GM19395 (cell line): ENCODE results near the gene RHOH.
"Not testable (repeated sequence)": the region's sequence is repeated elsewhere in the genome, so short reads cannot be mapped to it uniquely, and the experiment has no call there.

Source experiments
- ATAC-seq: cut with Tn5 transposase; IDR thresholded peaks from one replicate; pipeline ENCODE4 v1.9.1; 2021; ENCODE audit warnings: mild to moderate bottlenecking, moderate library complexity; ENCODE audit not compliant: unreplicated experiment

RHOH gene

GRCh38 chr4:40196724-40197281, at the start of gene RHOH:
Gene RHOH, plus strand, starts transcription at chr4:40197031. Its CDS starts 46,356 bp downstream, at chr4:40243387.
- ATAC-seq: no peak

GRCh38 chr4:40147490-40147889, 49.3 kb upstream of the RHOH start:
- ATAC-seq: not testable (repeated sequence)

DNA sequence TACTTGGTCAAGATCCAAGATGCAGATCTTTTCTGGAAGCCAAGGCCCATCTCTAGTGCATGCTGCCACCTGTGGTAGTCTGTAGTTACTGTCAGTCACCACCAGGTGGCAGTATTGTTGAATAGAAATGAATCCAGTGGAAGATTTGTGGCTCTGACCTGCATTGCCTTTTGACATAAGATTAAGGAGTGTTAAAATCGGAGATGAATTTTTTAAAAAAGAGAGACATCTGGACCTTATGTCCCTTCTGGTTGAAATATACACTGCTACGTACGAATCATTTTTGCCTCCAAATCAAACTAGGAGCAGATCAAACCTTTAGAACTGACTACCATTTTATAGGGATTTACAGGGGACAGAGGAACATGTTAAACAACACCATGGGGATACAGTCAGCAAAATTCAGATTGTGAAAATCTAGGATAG, 46.9 kb upstream of the RHOH start:
- peak; percentile 73 for ATAC-seq

GRCh38 chr4:40150932-40151331, 45.9 kb upstream of the RHOH start:
- no peak for ATAC-seq

- ATAC-seq: no peak
Measured at GRCh38 chr4:40152637-40153036, 44.2 kb upstream of the RHOH start.

DNA sequence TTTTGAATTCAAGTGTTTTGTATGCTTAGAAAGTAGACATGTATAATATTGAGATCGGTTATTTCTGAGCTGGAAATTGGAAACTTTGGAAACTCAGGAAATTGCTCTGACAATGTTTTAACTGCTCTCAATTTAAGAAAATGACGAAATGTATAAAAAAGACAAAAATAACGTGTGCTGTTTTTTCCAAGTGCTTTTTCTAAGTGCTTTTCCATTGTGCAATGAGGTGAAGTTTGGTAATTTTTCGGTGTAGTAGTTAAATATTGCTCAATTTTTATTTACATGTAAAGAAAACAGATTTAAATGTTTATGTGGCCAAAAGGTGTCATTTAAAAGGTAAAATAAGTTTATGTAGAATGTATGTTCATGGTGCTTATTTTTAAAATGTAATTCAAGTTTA, 39.4 kb upstream of the RHOH start:
- ATAC-seq: no peak

DNA sequence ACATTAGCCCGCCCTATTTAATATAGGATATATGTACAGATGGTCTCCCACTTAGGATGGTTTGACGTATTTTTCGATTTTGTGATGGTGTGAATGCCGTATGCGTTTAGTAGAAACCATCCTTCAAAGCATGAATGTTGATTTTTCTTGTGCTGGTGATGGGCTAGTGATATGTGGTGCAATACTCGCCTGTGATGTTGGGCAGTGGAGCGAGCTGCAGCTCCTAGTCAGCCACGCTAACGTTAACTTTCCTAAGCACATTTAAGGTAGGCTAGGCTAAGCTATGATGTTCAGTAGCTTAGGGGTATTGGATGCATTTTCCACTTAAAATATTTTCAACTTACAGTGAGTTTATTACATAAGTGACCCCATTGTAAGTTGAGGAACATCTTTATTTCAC, 36.6 kb upstream of the RHOH start:
- ATAC-seq: no peak

DNA sequence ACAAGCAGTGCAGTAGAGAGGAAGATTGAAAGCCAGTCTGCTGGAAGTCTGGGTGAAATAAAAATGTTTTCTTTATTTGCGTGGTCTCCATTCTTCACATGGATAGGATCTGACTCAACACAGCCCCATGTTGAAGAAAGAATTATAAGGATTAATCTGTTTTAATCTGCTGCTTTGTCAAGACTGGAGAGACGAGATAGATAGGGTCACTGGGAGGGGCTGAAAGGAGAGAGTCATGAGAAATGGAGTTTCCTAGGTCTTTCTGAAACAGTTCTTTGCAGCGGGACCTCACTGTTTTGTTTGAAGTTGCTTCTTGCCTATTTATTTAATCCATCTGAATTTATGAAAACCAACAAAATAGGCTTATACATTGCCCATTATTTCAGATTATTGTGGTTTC, 32.4 kb upstream of the RHOH start:
- no peak for ATAC-seq

DNA sequence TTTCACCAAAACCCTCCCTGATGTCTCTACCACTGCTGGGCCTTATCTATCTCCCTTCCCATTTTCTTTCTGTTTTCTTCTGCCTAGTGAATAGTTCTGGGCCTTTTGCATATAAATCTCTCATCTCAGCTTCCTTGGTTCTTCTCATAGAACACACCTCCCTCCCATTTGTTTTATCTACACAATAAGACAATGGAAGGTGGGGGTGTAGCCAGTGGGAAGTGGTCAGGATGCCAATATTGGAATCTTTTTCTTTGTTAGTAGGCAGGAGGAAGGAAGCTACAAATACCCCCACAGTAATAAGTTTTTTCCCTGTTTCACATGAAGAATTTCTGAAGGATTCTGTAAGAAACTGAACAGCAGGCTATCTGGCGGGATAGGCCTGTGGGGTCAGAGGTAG, 30.9 kb upstream of the RHOH start:
- ATAC-seq: no peak

GRCh38 chr4:40168070-40168469, 28.8 kb upstream of the RHOH start:
- no peak for ATAC-seq

DNA sequence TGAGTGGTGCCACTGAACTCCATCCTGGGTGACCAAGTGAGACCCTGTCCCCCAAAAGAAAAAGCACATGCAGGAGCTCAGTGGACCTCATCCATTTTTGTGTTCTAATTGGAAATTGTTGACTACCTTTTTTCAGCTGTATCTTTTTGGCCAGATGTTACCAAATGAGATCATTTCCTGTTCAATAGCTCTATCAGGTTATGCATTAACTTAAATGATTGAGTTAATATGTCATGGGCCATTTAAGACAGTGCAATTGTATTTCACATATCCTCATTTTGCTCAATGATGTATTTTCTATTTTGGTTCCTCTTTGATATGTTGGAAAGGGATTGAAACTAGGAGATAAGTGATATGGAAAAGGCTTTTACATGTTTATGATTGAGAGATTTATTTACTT, 26.2 kb upstream of the RHOH start:
- peak; percentile 72 for ATAC-seq

GRCh38 chr4:40173470-40173875, 23.4 kb upstream of the RHOH start:
- ATAC-seq: peak; percentile 80

- ATAC-seq: no peak
Measured at GRCh38 chr4:40176602-40177001, 20.2 kb upstream of the RHOH start.

DNA sequence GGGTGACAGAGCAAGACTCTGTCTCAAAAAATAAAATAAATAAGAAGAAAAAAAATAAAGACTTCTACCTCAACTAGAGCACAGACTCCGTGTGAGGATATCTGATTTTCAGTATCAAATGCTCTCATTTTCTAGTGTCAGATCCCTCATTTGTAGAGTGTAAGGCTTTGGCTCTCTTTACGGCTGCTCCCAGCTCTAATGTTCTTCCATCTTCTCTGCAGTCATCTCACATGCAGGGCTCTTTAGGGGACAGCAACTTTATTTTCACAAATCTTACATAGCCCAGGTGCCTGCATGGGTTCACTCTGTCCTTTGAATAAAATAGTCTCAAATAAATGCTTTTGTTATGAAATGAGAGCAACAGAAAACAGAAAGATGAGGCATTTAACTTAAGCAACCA, 19.2 kb upstream of the RHOH start:
- no peak for ATAC-seq

DNA sequence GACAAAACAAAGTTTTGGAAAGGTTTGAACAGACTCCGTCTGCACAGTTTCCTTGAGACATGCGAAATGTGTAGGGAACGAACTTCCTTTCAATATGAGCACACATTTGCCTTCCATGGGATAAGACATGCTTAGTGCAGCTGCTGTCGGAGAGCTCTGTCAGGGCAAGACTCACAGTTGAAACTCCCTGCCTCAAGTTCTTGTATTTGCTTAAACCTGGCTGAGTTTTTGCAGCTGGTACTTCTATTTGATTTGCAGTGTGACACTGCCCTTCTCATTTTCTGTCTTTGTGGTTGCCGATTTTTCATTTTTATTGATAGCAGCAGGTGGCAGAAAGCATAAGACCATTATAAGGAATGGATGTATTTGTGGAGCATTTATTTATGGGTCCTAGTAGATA, 18.2 kb upstream of the RHOH start:
- ATAC-seq: no peak

DNA sequence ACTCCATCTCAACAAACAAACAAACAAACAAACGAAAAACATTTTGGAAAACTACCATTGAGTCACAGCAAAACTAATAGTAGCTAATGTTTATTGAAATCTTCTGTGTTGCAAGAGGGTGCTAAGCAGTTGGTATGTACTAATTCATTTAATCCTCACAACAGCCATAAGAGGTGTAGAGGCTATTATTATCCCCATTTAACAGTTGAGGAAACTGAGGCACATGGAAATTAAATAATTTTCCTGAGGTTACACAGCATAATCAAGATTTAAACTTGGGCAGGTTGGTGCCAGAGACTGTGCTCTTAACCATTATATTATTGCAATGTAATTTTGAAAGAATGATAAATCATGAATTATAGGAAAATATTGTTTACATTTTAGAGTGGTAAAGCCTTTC, 17.5 kb upstream of the RHOH start:
- no peak for ATAC-seq

DNA sequence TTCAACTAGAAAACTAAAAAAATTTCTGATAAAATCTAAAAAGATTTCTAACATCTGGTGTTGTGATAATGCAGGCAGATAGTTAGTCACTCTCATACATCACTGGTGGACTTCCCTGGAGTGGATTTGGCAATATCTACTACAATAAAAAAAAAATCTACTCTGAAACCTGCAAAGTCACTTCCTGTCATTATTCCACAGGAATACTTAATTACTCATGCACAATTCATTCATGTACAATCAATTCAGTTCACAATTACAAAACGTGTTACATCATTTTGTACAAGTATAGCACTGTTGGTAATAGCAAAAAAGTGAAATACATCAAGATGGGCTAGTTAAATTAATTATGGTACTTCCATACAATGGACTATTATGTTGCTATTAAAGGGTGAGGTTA, 16.5 kb upstream of the RHOH start:
- ATAC-seq: no peak

DNA sequence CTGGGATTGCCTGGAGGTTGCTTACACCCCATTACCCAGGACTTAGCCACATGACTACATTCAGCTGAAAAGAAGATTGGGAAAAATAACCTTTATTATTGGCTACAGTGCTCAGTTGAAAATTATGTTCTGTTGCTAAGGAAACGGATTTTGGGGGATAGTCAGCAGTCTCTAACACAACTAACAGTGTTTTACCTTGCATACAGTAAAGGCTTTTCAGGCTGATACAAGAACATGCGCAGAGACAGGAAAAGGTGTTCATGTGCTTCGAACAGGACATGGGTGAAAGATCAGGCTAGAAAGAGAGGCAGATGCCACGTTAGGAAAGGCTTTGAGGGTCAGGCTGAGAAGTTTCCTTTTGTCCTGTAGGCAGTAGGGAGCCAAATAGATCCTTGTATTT, 14.8 kb upstream of the RHOH start:
- no peak for ATAC-seq

DNA sequence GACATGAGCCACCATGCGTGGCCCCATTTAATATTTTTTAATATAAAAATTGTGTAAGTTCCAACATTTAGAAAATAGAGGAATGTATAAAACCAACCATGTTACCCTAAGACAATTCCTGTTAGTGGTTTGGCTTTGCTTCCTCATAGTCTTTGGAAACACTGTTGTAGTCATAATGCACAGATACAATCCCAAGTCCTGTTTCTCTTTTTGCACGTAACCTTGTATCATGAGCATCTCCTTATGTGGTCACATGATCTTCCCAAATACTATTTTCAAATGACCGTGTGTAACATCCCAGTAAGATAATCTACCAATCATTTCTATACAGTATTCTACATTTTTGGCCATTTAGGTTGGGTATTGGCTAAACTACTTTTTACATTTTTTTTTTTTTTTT, 13.9 kb upstream of the RHOH start:
- ATAC-seq: no peak

DNA sequence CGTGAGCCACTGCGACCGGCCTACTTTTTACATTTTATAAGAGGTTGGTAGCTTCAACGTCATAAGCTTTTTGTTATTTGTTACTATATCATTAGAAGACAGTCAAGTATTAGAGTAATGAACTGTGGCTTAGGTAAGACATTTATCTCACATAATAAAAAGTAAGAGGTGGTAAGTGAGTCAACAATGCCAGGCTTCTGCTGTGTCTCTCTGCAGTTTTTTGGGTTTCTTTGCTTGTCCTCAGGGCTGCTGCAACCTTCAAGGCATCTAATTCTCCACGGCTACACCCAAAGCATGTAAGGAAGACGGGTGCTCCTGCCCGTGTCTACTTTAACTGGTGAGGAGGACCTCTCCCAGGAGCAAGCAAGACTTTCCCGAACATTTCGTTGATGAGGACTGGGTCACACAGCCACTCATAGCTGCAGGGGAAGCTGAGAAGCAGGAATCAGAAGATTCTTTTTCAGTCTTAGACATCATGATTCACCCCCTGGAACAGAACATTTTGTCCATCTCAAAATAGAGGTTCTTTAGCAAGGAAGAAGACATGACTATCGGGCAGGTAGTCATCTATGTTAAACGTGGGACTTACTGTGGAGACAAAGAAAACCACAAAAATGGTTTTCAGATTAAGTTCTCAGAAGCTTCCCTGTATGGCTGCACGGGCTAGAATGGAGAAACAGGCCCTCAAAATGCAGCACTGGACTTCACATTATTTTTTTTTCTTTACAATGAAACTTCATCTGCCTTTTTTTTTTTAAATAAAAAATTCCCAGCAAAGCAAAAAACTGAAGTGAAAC, 13.0 kb upstream of the RHOH start:
- ATAC-seq: peak; percentile 51

- no peak for ATAC-seq
Measured at GRCh38 chr4:40185830-40186664, 10.8 kb upstream of the RHOH start.

GRCh38 chr4:40186665-40187014, 10.2 kb upstream of the RHOH start:
- no peak for ATAC-seq
